ENCODE data around the gene NTSR1.

The NTSR1 gene

GRCh38 chr20:62694868-62695267, 13.8 kb upstream of the NTSR1 start:
- DNase-seq: no peak

GRCh38 chr20:62695448-62696414, 12.9 kb upstream of the NTSR1 start:
- DNase-seq: no peak

- DNase-seq: no peak
Observed at GRCh38 chr20:62696434-62696957, 12.1 kb upstream of the NTSR1 start.

- DNase-seq: no peak
Observed at GRCh38 chr20:62696989-62697388, 11.6 kb upstream of the NTSR1 start.

GRCh38 chr20:62697468-62697912, 11.1 kb upstream of the NTSR1 start:
- DNase-seq: peak; percentile 57 to 72

GRCh38 chr20:62698231-62698630, 10.4 kb upstream of the NTSR1 start:
- DNase-seq: no peak

- no peak for DNase-seq
Observed at GRCh38 chr20:62699296-62699695, 9.3 kb upstream of the NTSR1 start.

GRCh38 chr20:62699741-62700140, 8.9 kb upstream of the NTSR1 start:
- no peak for DNase-seq

- no peak for DNase-seq
Observed at GRCh38 chr20:62700261-62700930, 8.2 kb upstream of the NTSR1 start.

GRCh38 chr20:62701161-62702012, 7.2 kb upstream of the NTSR1 start:
- no peak for DNase-seq

- no peak for DNase-seq
Observed at GRCh38 chr20:62702013-62702300, 6.7 kb upstream of the NTSR1 start.

GRCh38 chr20:62702895-62703852, 5.5 kb upstream of the NTSR1 start:
- DNase-seq: no peak

- DNase-seq: no peak
Observed at GRCh38 chr20:62703853-62704228, 4.8 kb upstream of the NTSR1 start.

GRCh38 chr20:62704341-62704948, 4.2 kb upstream of the NTSR1 start:
- DNase-seq: peak in 1 of 2 donors; percentile 10

GRCh38 chr20:62705627-62706026, 3.0 kb upstream of the NTSR1 start:
- DNase-seq: no peak

GRCh38 chr20:62706344-62706743, 2.3 kb upstream of the NTSR1 start:
- no peak for DNase-seq

GRCh38 chr20:62706857-62707256, 1.8 kb upstream of the NTSR1 start:
- no peak for DNase-seq

- no peak for DNase-seq
Observed at GRCh38 chr20:62707276-62707920, 1.2 kb upstream of the NTSR1 start.

GRCh38 chr20:62707921-62708521, 615 bp upstream of the NTSR1 start:
- DNase-seq: no peak

GRCh38 chr20:62709537-62709905, 885 bp downstream of the NTSR1 start:
- no peak for DNase-seq
